ENCODE measurements around the gene TBC1D22A. TPM values are rescaled to one million over a fixed set of nuclear protein-coding genes. Genes with fewer than 3 reads are reported as not detected.

Gene TBC1D22A
- total RNA-seq, 4 donors from 2014 or later, result 15.6 to 21.7 (median 20.5) TPM

DNA sequence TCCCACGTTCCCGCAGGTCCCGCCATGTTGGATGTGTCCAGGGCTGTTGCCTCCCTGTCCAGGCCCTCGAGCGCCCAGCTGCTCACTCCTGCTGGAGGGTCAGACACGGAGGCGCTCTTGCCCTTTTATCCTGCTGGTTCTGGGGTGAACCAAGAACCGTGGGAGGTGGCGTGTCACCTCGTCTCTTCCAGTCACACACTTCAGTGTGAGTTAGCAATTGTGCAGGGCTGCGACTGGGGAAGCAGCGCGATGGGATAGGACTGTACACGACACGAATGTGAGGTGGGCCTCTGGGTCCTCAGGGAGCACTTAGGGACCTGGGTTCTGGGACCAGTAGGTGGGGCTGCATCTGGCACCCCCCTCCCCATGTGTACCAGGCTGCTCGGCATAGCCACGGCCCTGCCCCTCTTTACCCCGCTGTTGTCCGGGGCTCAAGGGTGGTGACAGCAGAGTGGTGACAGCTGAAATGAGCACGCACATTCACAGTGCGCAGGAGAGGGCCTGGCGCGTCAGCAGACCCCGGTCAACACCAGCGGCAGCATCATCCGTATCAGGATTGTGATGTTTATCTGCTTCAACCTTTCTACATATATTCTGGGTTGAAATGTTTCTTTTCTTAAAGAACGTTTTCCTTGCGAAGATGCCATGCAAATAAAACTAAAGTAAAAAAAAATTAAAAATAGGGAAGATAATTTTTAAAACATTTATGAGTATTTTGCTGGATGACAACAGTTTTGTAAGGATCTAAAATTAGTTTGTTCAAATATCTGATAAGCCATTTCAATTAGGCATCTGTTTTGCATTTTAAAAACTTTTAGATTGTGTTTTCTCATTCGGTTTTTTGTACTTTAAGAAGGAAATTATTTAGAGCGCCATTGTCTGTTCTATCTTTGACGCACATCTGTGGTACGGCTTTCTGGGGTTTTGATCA is 210.7 kb downstream of the TBC1D22A start:
- peaks cover 0 to 4% (median 0%) of the 10 kb centered on the region in 3 donors for H3K9me3 ChIP-seq
- no peak overlapping the region for H3K27ac ChIP-seq
- no peak for DNase-seq
- no peak for TF ChIP-seq POLR2A (IDR thresholded peaks at IDR 0.05)
- TF ChIP-seq, protein P1, sequence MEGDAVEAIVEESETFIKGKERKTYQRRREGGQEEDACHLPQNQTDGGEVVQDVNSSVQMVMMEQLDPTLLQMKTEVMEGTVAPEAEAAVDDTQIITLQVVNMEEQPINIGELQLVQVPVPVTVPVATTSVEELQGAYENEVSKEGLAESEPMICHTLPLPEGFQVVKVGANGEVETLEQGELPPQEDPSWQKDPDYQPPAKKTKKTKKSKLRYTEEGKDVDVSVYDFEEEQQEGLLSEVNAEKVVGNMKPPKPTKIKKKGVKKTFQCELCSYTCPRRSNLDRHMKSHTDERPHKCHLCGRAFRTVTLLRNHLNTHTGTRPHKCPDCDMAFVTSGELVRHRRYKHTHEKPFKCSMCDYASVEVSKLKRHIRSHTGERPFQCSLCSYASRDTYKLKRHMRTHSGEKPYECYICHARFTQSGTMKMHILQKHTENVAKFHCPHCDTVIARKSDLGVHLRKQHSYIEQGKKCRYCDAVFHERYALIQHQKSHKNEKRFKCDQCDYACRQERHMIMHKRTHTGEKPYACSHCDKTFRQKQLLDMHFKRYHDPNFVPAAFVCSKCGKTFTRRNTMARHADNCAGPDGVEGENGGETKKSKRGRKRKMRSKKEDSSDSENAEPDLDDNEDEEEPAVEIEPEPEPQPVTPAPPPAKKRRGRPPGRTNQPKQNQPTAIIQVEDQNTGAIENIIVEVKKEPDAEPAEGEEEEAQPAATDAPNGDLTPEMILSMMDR (IDR thresholded peaks at IDR 0.05), result no peak
- intact Hi-C loops (cut with DNase I), result no loop called here
- 93 to 94% methylated on average over 12 to 21 of the region's 32 CpGs for WGBS, 2 donors
- H3K27me3 ChIP-seq, result no peaks in the 10 kb centered on the region
- H3K4me3 ChIP-seq, result no peak overlapping the region
- peaks cover 0 to 20% (median 3%) of the 10 kb centered on the region in 3 donors for H3K4me1 ChIP-seq
- peaks cover 0 to 41% (median 4%) of the 10 kb centered on the region in 3 donors for H3K36me3 ChIP-seq

DNA sequence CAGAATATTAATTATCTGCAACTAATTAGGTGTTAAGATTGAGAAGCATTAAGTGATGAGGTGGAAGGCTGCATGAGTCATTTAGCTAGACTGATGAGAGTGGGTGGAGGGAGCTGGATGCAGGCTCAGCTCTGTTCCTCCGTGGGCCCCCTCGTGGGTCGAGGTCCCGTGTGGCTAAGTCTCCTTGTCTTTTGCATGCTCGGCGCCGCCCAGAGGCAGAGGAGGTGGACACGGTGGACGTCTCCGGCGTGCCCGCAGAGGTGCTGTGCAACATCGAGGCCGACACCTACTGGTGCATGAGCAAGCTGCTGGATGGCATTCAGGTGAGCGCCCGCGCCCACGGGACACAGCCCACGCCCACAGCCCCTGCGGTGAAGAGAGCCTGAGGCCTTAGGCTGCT is 211.6 kb downstream of the TBC1D22A start:
- peaks cover 0 to 20% (median 3%) of the 10 kb centered on the region in 3 donors for H3K4me1 ChIP-seq
- DNase-seq, result no peak
- H3K27me3 ChIP-seq, result no peaks in the 10 kb centered on the region
- 82 to 85% methylated on average over 5 to 16 of the region's 20 CpGs for WGBS, 2 donors
- no peak overlapping the region for H3K4me3 ChIP-seq
- H3K36me3 ChIP-seq, result peaks cover 0 to 49% (median 4%) of the 10 kb centered on the region in 3 donors
- H3K9me3 ChIP-seq, result peaks cover 0 to 4% (median 0%) of the 10 kb centered on the region in 3 donors
- intact Hi-C loops (cut with DNase I), result no loop called here
- TF ChIP-seq, protein P1 (IDR thresholded peaks at IDR 0.05), result no peak
- TF ChIP-seq POLR2A (IDR thresholded peaks at IDR 0.05), result no peak
- no peak overlapping the region for H3K27ac ChIP-seq

DNA sequence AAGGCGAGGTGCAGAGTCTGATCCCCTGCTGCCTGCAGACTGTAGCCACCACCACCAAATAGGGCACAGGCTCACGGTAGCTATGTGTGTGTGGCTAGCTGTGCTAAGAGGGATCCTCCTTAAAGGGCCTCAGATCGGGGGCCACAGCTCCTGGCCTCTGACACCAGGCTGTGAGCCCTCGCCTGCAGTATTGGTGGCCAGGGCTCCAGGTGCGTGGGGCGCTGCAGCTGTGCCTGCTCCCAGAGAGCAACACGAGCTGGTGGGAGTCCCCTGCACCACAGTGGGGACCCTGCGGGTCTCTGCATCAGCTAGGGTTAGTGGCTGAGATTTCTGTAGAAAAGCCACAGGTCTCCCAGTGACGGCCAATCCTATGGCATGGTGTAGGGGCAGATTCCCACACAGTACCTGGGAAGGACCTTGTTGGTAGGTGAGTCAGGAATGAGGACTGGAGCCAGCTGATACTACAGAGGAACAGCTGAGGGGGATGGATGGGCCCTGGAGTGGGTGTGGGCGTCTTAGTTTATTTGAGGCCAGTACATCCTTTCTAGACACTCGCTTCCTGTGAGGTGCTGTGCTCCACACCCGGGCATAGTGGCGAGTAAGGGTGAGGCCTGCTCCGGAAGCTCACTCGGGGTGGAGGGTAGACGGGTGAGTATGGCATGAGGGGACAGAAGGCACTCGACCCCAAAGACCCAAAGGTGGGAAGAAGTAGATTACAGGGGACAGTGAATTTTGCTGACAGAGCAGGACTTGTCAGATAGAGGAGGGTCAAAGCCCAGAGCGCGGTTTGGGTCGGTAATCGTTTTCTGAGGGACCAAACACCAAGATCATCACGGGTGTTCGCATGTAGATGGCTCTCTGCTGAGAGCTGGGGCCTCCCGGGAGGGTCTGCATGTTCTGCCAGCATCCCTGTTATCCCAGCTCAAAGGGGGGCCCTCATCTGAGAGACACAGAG is 212.5 kb downstream of the TBC1D22A start:
- Histone ChIP-seq H3K9me3 (peaks cover 0 to 4% (median 0%) of the 10 kb centered on the region in 3 donors), H3K4me3 (no peak overlapping the region), H3K27ac (no peak overlapping the region), H3K4me1 (peaks cover 0 to 20% (median 3%) of the 10 kb centered on the region in 3 donors), H3K36me3 (peaks cover 0 to 57% (median 4%) of the 10 kb centered on the region in 3 donors), H3K27me3 (no peaks in the 10 kb centered on the region)
- 91 to 97% methylated on average over 11 to 13 of the region's 24 CpGs for WGBS, 2 donors
- no peak for DNase-seq
- TF ChIP-seq, protein P1 (IDR thresholded peaks at IDR 0.05), result no peak
- TF ChIP-seq POLR2A (IDR thresholded peaks at IDR 0.05), result no peak
- intact Hi-C loops (cut with DNase I), result no loop called here

DNA sequence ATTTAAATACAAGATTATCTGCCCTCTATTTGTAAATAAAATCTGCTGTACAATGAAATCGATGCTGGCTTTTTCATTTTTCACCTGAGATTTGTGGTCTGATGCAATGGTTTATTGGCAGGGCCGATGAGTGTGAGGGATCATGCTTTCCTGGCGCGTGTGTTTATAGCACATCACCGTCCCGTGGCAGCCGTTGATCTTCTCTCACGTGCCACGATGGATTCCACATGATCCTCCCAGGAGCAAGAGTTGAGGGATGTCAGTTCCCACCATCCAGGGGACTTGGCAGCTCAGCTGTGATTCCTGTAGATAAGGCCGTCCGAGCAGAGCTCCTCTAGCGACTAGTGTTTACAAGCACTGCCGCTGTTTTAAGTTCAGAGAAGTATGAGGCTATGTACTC is 213.7 kb downstream of the TBC1D22A start:
- peaks cover 0 to 64% (median 4%) of the 10 kb centered on the region in 3 donors for H3K36me3 ChIP-seq
- no peak overlapping the region for H3K27ac ChIP-seq
- DNase-seq, result no peak
- intact Hi-C loops (cut with DNase I), result no loop called here
- no peak overlapping the region for H3K4me3 ChIP-seq
- no peaks in the 10 kb centered on the region for H3K27me3 ChIP-seq
- H3K4me1 ChIP-seq, result peaks cover 0 to 14% (median 3%) of the 10 kb centered on the region in 3 donors
- peaks cover 0 to 4% (median 0%) of the 10 kb centered on the region in 3 donors for H3K9me3 ChIP-seq
- WGBS, 2 donors, result 96 to 100% methylated on average over 5 to 12 of the region's 13 CpGs
- TF ChIP-seq, protein P1 (IDR thresholded peaks at IDR 0.05), result no peak
- no peak for TF ChIP-seq POLR2A (IDR thresholded peaks at IDR 0.05)
